Measurements from ENCODE around the gene UTS2B.

GRCh38 chr3:191253089-191253799, 77.1 kb downstream of the UTS2B start:
- TF ChIP-seq ZNF274 (IDR thresholded peaks at IDR 0.05; ENCODE audit: low read depth, low read length) (no peak), YY1 (IDR thresholded peaks at IDR 0.05; ENCODE audit: insufficient read depth, insufficient read length) (no peak)

Measured in NT2/D1 (cell line).